ENCODE data around the gene TNFRSF11A.

GRCh38 chr18:62287781-62288664, 37.1 kb upstream of the TNFRSF11A start:
- TF ChIP-seq, protein P1, sequence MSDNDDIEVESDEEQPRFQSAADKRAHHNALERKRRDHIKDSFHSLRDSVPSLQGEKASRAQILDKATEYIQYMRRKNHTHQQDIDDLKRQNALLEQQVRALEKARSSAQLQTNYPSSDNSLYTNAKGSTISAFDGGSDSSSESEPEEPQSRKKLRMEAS (IDR thresholded peaks at IDR 0.05): no peak
- TF ChIP-seq FOXM1 (IDR thresholded peaks at IDR 0.05; ENCODE audit: borderline replicate concordance, low read depth): no peak
- no peak for TF ChIP-seq EGR1 (IDR thresholded peaks at IDR 0.05)
- TF ChIP-seq RAD21 (IDR thresholded peaks at IDR 0.05; ENCODE audit: low read depth): no peak
- TF ChIP-seq TAF1 (IDR thresholded peaks at IDR 0.05; ENCODE audit: low read depth): no peak
- no peak for TF ChIP-seq USF1 (IDR thresholded peaks at IDR 0.05)

Data from Ishikawa (cell line).